ENCODE measurements around the gene MGAT5.

MGAT5 gene

DNA sequence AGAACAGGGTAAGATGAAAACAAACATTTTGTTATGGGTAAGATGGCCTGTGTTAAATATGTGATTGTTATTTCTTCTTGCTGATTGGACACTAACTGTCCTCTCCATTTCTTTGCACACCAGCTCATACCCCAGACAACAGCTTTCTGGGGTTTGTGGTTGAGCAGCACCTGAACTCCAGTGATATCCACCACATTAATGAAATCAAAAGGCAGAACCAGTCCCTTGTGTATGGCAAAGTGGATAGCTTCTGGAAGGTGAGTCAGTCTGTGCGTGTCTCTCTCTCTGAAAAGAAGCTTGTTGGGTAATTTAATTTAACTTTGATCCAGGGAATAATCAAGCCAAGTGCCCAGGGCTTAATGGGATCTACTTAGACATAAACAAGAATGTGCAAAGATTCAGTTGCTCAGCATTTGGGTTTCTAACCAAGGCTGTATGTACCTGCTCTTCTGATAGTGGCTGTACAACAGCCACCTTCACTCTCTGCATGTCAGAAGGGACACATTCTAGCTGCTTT lies 108.3 kb downstream of the MGAT5 start:
- no peak for FAIRE-seq
- no peak for DNase-seq (ENCODE audit: low spot score)

- DNase-seq (ENCODE audit: low spot score) = no peak
- no peak for FAIRE-seq
Observed at GRCh38 chr2:134362740-134363139, 108.9 kb downstream of the MGAT5 start.

DNA sequence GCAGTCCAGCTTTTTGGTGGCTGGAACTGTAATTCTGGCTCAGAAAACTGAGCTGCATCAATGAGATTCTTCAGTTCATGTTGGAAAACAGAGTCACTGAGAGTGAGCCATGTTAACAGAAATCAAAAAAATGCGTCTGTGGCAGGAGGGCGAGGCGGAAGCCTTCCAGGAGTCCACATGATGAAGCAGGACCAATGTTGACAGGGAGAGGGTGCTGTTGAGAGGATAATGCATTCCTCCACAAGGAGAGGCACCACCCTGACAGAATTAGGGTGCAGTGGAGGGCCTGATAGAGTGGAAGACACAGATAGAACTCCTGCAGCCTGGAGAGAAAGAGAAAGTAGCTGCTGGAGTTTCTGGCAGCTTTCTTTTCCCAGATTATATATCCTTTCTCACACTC lies 111.5 kb downstream of the MGAT5 start:
- FAIRE-seq (no peak), DNase-seq (ENCODE audit: low spot score) (no peak)

DNA sequence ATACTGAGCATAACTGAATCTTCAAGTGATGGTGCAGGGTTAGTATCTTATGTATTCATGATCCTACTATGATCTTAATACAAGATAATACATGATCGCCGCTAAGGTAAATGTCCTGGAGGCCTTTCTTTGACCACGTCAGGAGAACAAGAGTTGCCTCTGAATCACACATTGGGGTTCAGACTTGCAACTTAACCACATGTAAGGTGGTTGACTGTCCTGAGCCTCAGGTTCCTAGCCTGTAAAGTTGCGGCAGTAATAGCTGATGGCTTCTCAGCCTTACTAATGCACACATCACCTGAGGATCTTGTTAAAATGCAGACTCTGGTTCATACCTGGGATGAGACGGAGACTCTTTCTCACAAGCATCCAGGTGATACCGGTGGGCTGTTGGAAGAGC lies 112.5 kb downstream of the MGAT5 start:
- no peak for DNase-seq (ENCODE audit: low spot score)
- FAIRE-seq = no peak

DNA sequence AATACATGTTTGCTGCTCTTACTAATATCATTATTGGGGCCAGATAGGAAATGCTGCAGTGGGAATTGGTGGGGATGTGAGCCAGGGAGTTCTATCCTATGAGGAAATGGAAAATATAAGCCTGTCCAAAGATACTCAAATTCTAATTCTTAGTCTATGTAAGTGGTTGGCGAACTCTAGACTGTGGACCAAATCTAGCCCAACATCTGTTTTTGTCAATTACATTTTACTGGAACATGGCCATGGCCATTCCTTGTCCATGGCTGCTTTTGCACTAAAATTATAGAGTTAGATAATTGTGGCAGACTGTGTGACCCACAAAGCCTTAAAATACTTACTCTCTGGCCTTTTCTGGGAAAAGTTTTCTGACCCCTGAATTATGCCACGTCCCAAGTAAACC lies 113.3 kb downstream of the MGAT5 start:
- FAIRE-seq = no peak
- DNase-seq (ENCODE audit: low spot score) = no peak

GRCh38 chr2:134368009-134368817 lies 114.3 kb downstream of the MGAT5 start:
- FAIRE-seq (no peak), DNase-seq (ENCODE audit: low spot score) (no peak)

- no peak for DNase-seq (ENCODE audit: low spot score)
- no peak for FAIRE-seq
Observed at GRCh38 chr2:134369220-134369902, 115.5 kb downstream of the MGAT5 start.

GRCh38 chr2:134370655-134371445 lies 117.0 kb downstream of the MGAT5 start:
- DNase-seq (ENCODE audit: low spot score) = no peak
- no peak for FAIRE-seq

DNA sequence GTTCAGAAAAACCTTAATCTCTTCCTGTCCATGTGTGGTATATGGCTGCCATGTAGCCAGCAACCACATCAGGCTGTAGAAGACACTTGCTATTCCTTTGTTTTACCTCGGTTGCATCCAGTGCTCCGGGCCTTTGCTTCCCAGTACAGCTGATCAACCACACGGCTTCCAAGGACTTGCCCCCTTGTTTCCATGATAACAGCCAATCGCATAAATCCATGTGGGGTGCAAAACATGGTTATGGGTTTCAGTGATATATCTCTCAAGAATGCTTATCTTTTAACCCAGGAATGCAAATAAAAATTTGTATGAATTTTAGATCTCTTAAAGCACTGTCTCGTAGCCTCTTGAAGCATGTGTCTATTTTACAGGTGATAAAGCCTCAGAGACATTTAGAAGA lies 118.3 kb downstream of the MGAT5 start:
- FAIRE-seq (no peak), DNase-seq (ENCODE audit: low spot score) (no peak)

DNA sequence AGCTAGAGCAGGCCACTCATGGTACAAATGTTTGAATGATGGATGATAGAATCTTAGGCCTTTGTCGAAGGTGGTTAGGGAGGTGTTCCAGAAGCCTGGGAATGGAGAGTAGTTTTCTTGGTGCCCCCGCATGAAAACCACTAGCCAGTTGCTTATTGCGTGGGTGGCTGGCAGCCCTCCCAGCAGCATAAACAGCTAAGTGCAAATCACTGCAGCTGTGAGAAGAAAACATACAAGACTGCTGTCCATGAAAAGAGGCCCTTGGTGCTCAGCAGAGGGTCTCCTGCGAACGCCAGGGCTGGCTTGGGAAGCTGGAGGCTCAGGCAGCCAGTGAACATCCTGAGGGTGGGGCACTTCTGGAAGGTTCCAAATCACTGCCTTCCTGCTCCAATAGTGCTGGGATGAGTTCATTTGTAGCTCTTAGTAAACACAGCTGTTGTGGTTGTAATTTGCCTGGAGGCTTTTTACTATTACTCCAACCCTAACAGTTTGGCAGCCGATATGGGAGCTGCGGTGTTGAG lies 118.8 kb downstream of the MGAT5 start:
- no peak for FAIRE-seq
- no peak for DNase-seq (ENCODE audit: low spot score)

- FAIRE-seq = no peak
Observed at GRCh38 chr2:134375935-134376334, 122.1 kb downstream of the MGAT5 start.

DNA sequence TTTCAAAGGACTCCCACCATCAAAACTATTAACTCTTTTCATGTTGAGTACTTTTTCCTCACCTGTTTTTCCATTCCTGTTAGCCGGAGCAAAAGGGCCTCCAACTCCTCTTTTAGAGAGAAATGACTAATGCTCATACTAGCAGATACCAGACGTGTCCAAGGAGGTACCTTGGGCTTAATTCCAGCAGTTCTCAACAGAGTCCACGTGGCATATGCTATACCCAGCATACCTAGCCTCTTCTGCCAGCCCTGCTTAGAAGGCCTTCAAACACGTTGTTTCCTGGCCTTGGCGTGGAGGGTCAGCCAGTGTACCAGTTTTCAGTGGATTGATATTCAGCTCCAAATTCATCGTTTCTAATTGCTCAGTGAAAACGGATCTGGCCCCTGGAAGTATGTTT lies 123.9 kb downstream of the MGAT5 start:
- DNase-seq (ENCODE audit: low spot score) (no peak), FAIRE-seq (no peak)

More at GRCh38 chr2:134375935-134376334, 122.1 kb downstream of the MGAT5 start:
- no peak for DNase-seq (ENCODE audit: low spot score)

- FAIRE-seq (no peak), DNase-seq (ENCODE audit: low spot score) (no peak)
Observed at GRCh38 chr2:134379293-134379692, 125.4 kb downstream of the MGAT5 start.

- FAIRE-seq = no peak
- no peak for DNase-seq (ENCODE audit: low spot score)
Observed at GRCh38 chr2:134379722-134380121, 125.8 kb downstream of the MGAT5 start.

DNA sequence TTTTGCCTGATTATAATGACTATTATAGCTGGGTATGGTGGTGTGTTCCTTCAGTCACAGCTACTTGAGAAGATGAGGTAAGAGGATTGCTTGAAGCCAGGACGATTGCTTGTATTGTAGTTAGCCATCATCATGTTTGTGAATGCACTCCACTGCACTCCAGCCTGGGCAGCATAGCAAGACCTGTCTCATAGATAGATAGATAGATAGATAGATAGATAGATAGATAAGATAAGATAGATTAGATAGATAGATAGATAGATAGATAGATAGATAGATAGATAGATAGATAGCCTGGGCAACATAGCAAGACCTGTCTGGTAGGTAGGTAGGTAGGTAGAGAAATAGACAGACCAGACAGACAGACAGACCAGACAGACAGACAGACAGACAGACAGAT lies 127.3 kb downstream of the MGAT5 start:
- FAIRE-seq (no peak), DNase-seq (ENCODE audit: low spot score) (no peak)

DNA sequence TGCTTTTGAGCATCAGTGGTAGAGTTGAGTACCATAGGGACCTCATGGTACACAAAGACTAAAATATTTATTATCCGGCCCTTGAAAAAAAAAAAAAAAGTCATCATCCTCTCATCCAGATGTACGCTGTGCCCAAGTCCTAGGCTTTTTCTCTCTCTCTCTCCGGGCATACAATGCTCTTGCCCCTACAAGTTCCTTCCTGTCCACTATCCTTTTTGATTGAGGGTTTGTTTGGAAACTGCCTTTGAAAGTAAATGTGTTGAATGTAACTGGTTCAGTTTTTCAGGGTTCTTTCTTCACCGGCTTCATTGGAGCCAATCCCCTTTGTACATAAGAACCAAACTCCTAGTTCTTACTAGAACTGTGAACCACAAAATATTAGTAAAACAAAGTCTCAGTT lies 130.3 kb downstream of the MGAT5 start:
- no peak for FAIRE-seq

GRCh38 chr2:134385195-134385594 lies 131.3 kb downstream of the MGAT5 start:
- no peak for DNase-seq (ENCODE audit: low spot score)
- no peak for FAIRE-seq

More for the DNA sequence above, 130.3 kb downstream of the MGAT5 start:
- DNase-seq (ENCODE audit: low spot score) = no peak

DNA sequence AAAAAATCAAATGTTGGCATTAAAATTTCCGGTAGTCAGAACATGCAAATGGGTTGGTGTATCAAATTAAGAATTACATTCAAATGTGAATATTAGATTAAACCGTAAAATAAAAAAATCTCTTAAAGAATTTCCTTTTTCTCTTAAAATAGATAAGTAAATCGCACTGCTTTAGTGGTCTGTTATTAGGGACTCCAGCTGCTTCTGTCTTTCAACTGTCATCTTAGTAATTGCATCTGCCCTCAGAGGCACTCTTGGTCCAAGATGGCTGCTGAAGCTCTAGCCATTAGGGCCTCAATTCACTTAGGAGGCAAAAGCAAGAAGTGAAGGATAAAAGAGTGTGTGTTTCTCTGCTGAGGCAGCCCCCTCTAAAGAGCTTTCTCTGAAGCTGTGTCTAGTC lies 132.4 kb downstream of the MGAT5 start:
- DNase-seq (ENCODE audit: low spot score) (no peak), FAIRE-seq (no peak)

GRCh38 chr2:134389381-134389780 lies 135.5 kb downstream of the MGAT5 start:
- no peak for FAIRE-seq
- no peak for DNase-seq (ENCODE audit: low spot score)

- no peak for FAIRE-seq
- DNase-seq (ENCODE audit: low spot score) = no peak
Observed at GRCh38 chr2:134391751-134392160, 137.9 kb downstream of the MGAT5 start.

- DNase-seq (ENCODE audit: low spot score) = no peak
- no peak for FAIRE-seq
Observed at GRCh38 chr2:134392442-134393074, 138.7 kb downstream of the MGAT5 start.

Data from RCC 7860 (cell line).